ENCODE results near the gene PROM2.

Gene PROM2

GRCh38 chr2:95285542-95285932 is 11.3 kb downstream of the PROM2 start:
- no peak for DNase-seq (ENCODE audit: low read depth in 2 of 2)

GRCh38 chr2:95287336-95287735 is 13.1 kb downstream of the PROM2 start:
- DNase-seq (ENCODE audit: low read depth in 2 of 2) = no peak

GRCh38 chr2:95287806-95288205 is 13.6 kb downstream of the PROM2 start:
- no peak for DNase-seq (ENCODE audit: low read depth in 2 of 2)

GRCh38 chr2:95289253-95289652 is 15.0 kb downstream of the PROM2 start:
- no peak for DNase-seq (ENCODE audit: low read depth in 2 of 2)

GRCh38 chr2:95291222-95291621 is 17.0 kb downstream of the PROM2 start:
- DNase-seq (ENCODE audit: low read depth in 2 of 2) = no peak

GRCh38 chr2:95292623-95293260 is 18.5 kb downstream of the PROM2 start:
- DNase-seq (ENCODE audit: low read depth in 2 of 2) = no peak

- DNase-seq (ENCODE audit: low read depth in 2 of 2) = no peak
These were observed 20.5 kb downstream of the PROM2 start for GRCh38 chr2:95294579-95295250.

GRCh38 chr2:95295376-95295775 is 21.1 kb downstream of the PROM2 start:
- no peak for DNase-seq (ENCODE audit: low read depth in 2 of 2)

- no peak for DNase-seq (ENCODE audit: low read depth in 2 of 2)
These were observed 21.8 kb downstream of the PROM2 start for GRCh38 chr2:95296011-95296410.

- DNase-seq (ENCODE audit: low read depth in 2 of 2) = no peak
These were observed 22.7 kb downstream of the PROM2 start, which contains the start of gene KCNIP3 for GRCh38 chr2:95296880-95297487. TSS of gene KCNIP3 (plus strand) at chr2:95297347. CDS start at chr2:95297439, 92 bp downstream.

GRCh38 chr2:95297639-95298395 is 23.6 kb downstream of the PROM2 start:
- no peak for DNase-seq (ENCODE audit: low read depth in 2 of 2)

GRCh38 chr2:95298486-95299111 is 24.4 kb downstream of the PROM2 start:
- no peak for DNase-seq (ENCODE audit: low read depth in 2 of 2)

- DNase-seq (ENCODE audit: low read depth in 2 of 2) = no peak
These were observed 25.7 kb downstream of the PROM2 start for GRCh38 chr2:95299961-95300360.

- DNase-seq (ENCODE audit: low read depth in 2 of 2) = no peak
These were observed 26.2 kb downstream of the PROM2 start for GRCh38 chr2:95300450-95300849.

GRCh38 chr2:95301186-95301585 is 26.9 kb downstream of the PROM2 start:
- no peak for DNase-seq (ENCODE audit: low read depth in 2 of 2)

GRCh38 chr2:95301876-95302641 is 27.8 kb downstream of the PROM2 start:
- DNase-seq (ENCODE audit: low read depth in 2 of 2) = no peak

- DNase-seq (ENCODE audit: low read depth in 2 of 2) = no peak
These were observed 29.1 kb downstream of the PROM2 start for GRCh38 chr2:95303191-95303919.

GRCh38 chr2:95305380-95306061 is 31.3 kb downstream of the PROM2 start:
- DNase-seq (ENCODE audit: low read depth in 2 of 2) = no peak

- no peak for DNase-seq (ENCODE audit: low read depth in 2 of 2)
These were observed 32.2 kb downstream of the PROM2 start for GRCh38 chr2:95306336-95306895.

GRCh38 chr2:95307036-95307435 is 32.8 kb downstream of the PROM2 start:
- no peak for DNase-seq (ENCODE audit: low read depth in 2 of 2)

Data from stimulated activated CD8-positive, alpha-beta memory T cell treated with anti-CD3 and anti-CD28 coated beads, Interleukin-15, amount 100 ng/mL, for 48 hours (primary cell).